ENCODE data around the gene SFXN3.

SFXN3 gene

GRCh38 chr10:101038484-101038883, 7.5 kb downstream of the SFXN3 start:
- DNase-seq: no peak

- DNase-seq: no peak
Measured at GRCh38 chr10:101040061-101040460, 9.0 kb downstream of the SFXN3 start.

- DNase-seq: no peak
Measured at GRCh38 chr10:101040851-101041250, 9.8 kb downstream of the SFXN3 start.

- no peak for DNase-seq
Measured at GRCh38 chr10:101041252-101041761, 10.3 kb downstream of the SFXN3 start.

GRCh38 chr10:101042118-101042517, 11.1 kb downstream of the SFXN3 start:
- no peak for DNase-seq

GRCh38 chr10:101042667-101043362, 11.8 kb downstream of the SFXN3 start:
- peak; percentile 91 for DNase-seq

- no peak for DNase-seq
Measured at GRCh38 chr10:101043363-101043707, 12.3 kb downstream of the SFXN3 start.

GRCh38 chr10:101044117-101044516, 13.1 kb downstream of the SFXN3 start:
- DNase-seq: no peak

GRCh38 chr10:101046332-101047238, 15.6 kb downstream of the SFXN3 start:
- no peak for DNase-seq

- no peak for DNase-seq
Measured at GRCh38 chr10:101047268-101047667, 16.2 kb downstream of the SFXN3 start.

GRCh38 chr10:101047961-101048892, 17.2 kb downstream of the SFXN3 start:
- DNase-seq: no peak

- DNase-seq: peak; percentile 57
Measured at GRCh38 chr10:101050208-101051069, 19.4 kb downstream of the SFXN3 start.

- DNase-seq: no peak
Measured at GRCh38 chr10:101052285-101052684, 21.3 kb downstream of the SFXN3 start.

GRCh38 chr10:101053516-101053915, 22.5 kb downstream of the SFXN3 start:
- DNase-seq: no peak

- DNase-seq: no peak
Measured at GRCh38 chr10:101054351-101054750, 23.3 kb downstream of the SFXN3 start.

GRCh38 chr10:101054876-101055275, 23.8 kb downstream of the SFXN3 start:
- DNase-seq: no peak

- DNase-seq: no peak
Measured at GRCh38 chr10:101055411-101055810, 24.4 kb downstream of the SFXN3 start.

GRCh38 chr10:101056365-101057151, 25.5 kb downstream of the SFXN3 start:
- DNase-seq: no peak

- peak; percentile 85 for DNase-seq
Measured at GRCh38 chr10:101060036-101060950, 29.3 kb downstream of the SFXN3 start.
